Tibial artery (tissue), 4 donors: Measurements from ENCODE around the gene KIF26B.
"Not testable (repeated sequence)": the region's sequence is repeated elsewhere in the genome, so short reads cannot be mapped to it uniquely, and the experiment has no call there.

Experiments used
- DNase-seq, 2 donors: peaks; one replicate each; pipeline ENCODE4 v3.0.0-alpha.2; 2019
- H3K27ac ChIP-seq, 2 donors: fragments of 200-600 bp; sonication (generic) in 1 of 2; 1 replicate in 1 of 2; 2 replicates in 1 of 2; pipeline ENCODE4 v1.5.1; 2018 to 2019; ENCODE audit warnings: mild to moderate bottlenecking in 1 of 2
- H3K27me3 ChIP-seq, 2 donors: fragments of 200-600 bp; sonication (generic) in 1 of 2; one replicate each; pipeline versions ENCODE4 v1.5.1 to v1.6.0; 2016 to 2019
- H3K36me3 ChIP-seq, 3 donors: fragments of 200-600 bp; sonication (generic) in 2 of 3; one replicate each; pipeline ENCODE4 v1.5.1; 2016 to 2019; ENCODE audit warnings: mild to moderate bottlenecking in 2 of 3
- H3K4me1 ChIP-seq, 4 donors: fragments of 200-600 bp; sonication (generic) in 2 of 4; 1 replicate in 3 of 4; 2 replicates in 1 of 4; pipeline ENCODE4 v1.5.1; 2016 to 2019
- H3K4me3 ChIP-seq, 2 donors: fragments of 200-600 bp; sonication (generic) in 1 of 2; 1 replicate in 1 of 2; 2 replicates in 1 of 2; pipeline ENCODE4 v1.5.1; 2018 to 2019; ENCODE audit warnings: mild to moderate bottlenecking in 2 of 2
- H3K9me3 ChIP-seq, 3 donors: fragments of 200-600 bp; sonication (generic) in 1 of 3; one replicate each; pipeline ENCODE4 v1.5.1; 2016 to 2019
- intact Hi-C: fragments of 100-400 bp; cut with DNase I; formaldehyde crosslinking; loops from one replicate; pipeline ENCODE4 v1.15.0; 2023; ENCODE audit warnings: low total_unique reads
- TF ChIP-seq, protein P1 (sequence below), 2 experiments: fragments of 200-600 bp in 1 of 2; fragments of 450-650 bp in 1 of 2; IDR thresholded peaks; one replicate each; pipeline ENCODE4 v1.5.1; 2017 to 2019; ENCODE audit warnings: antibody characterized with exemption in 2 of 2, mild to moderate bottlenecking in 1 of 2, moderate library complexity in 1 of 2

Gene KIF26B

GRCh38 chr1:245330951-245331350, 176.2 kb downstream of the KIF26B start:
- no peaks in the 10 kb centered on the region for H3K36me3 ChIP-seq
- no peaks in the 10 kb centered on the region for H3K9me3 ChIP-seq
- TF ChIP-seq, protein P1, sequence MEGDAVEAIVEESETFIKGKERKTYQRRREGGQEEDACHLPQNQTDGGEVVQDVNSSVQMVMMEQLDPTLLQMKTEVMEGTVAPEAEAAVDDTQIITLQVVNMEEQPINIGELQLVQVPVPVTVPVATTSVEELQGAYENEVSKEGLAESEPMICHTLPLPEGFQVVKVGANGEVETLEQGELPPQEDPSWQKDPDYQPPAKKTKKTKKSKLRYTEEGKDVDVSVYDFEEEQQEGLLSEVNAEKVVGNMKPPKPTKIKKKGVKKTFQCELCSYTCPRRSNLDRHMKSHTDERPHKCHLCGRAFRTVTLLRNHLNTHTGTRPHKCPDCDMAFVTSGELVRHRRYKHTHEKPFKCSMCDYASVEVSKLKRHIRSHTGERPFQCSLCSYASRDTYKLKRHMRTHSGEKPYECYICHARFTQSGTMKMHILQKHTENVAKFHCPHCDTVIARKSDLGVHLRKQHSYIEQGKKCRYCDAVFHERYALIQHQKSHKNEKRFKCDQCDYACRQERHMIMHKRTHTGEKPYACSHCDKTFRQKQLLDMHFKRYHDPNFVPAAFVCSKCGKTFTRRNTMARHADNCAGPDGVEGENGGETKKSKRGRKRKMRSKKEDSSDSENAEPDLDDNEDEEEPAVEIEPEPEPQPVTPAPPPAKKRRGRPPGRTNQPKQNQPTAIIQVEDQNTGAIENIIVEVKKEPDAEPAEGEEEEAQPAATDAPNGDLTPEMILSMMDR (IDR thresholded peaks at IDR 0.05) = no peak
- no peak for DNase-seq
- H3K4me3 ChIP-seq = no peak overlapping the region
- H3K27me3 ChIP-seq = no peaks in the 10 kb centered on the region
- H3K27ac ChIP-seq = no peak overlapping the region
- intact Hi-C loops = no loop called here
- no peaks in the 10 kb centered on the region for H3K4me1 ChIP-seq

- Histone ChIP-seq H3K27ac (no peak overlapping the region), H3K27me3 (no peaks in the 10 kb centered on the region), H3K36me3 (no peaks in the 10 kb centered on the region), H3K4me1 (no peaks in the 10 kb centered on the region), H3K4me3 (no peak overlapping the region), H3K9me3 (no peaks in the 10 kb centered on the region)
- DNase-seq = no peak
- TF ChIP-seq, protein P1 (IDR thresholded peaks at IDR 0.05) = no peak
- intact Hi-C loops = no loop called here
Measured at GRCh38 chr1:245332085-245332484, 177.3 kb downstream of the KIF26B start.

DNA sequence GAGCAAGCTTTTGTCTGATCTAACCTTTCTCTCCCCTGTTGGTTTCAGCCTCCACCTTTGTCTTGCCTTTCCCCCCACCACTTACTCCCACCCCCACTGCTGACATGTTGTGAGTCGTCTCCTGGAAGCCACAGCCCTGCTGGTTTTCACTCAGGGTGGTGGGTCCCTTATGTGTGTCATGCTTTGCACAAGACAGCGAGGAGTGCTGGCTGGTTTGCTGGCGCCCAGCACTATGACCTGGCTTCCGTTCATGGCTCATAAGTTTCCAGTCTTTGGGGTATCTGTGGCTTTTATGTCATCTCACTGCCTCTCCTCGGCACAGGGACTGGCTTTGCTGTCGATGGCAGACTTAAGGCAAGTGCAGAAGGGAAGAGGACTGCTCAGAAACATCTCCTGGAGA, 177.7 kb downstream of the KIF26B start:
- TF ChIP-seq, protein P1 (IDR thresholded peaks at IDR 0.05) = no peak
- no peak for DNase-seq
- H3K27ac ChIP-seq = no peak overlapping the region
- no peaks in the 10 kb centered on the region for H3K4me1 ChIP-seq
- no peaks in the 10 kb centered on the region for H3K27me3 ChIP-seq
- H3K4me3 ChIP-seq = no peak overlapping the region
- H3K9me3 ChIP-seq = no peaks in the 10 kb centered on the region
- H3K36me3 ChIP-seq = no peaks in the 10 kb centered on the region
- intact Hi-C loops = no loop called here

DNA sequence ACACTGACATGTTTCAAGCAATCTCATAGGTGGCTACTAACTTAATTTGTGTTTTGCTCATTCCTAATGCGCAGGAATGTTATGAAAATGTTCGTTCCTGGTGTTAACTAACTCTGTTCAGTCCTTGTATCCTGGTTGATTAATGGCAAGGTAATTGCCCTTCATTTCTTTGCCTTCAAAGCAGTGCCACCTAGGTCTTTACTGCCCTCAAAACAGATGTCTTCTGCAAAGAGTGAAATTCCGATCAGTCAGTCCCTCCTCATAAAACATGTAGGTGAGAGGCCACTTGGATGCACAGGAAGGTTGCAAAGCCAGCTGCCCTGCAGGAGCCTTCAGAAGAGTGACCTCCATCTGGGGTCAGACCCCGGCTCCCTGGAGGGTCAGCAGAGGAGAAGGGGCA, 179.4 kb downstream of the KIF26B start:
- intact Hi-C loops = no loop called here
- no peak overlapping the region for H3K4me3 ChIP-seq
- no peaks in the 10 kb centered on the region for H3K9me3 ChIP-seq
- TF ChIP-seq, protein P1 (IDR thresholded peaks at IDR 0.05) = no peak
- no peaks in the 10 kb centered on the region for H3K36me3 ChIP-seq
- H3K27ac ChIP-seq = no peak overlapping the region
- H3K4me1 ChIP-seq = no peaks in the 10 kb centered on the region
- H3K27me3 ChIP-seq = no peaks in the 10 kb centered on the region
- DNase-seq = no peak

GRCh38 chr1:245334827-245335490, 180.2 kb downstream of the KIF26B start:
- Histone ChIP-seq H3K4me3 (no peak overlapping the region), H3K36me3 (no peaks in the 10 kb centered on the region), H3K27ac (no peak overlapping the region), H3K27me3 (no peaks in the 10 kb centered on the region), H3K4me1 (no peaks in the 10 kb centered on the region), H3K9me3 (no peaks in the 10 kb centered on the region)
- TF ChIP-seq, protein P1 (IDR thresholded peaks at IDR 0.05) = no peak
- intact Hi-C loops = no loop called here
- DNase-seq = no peak

DNA sequence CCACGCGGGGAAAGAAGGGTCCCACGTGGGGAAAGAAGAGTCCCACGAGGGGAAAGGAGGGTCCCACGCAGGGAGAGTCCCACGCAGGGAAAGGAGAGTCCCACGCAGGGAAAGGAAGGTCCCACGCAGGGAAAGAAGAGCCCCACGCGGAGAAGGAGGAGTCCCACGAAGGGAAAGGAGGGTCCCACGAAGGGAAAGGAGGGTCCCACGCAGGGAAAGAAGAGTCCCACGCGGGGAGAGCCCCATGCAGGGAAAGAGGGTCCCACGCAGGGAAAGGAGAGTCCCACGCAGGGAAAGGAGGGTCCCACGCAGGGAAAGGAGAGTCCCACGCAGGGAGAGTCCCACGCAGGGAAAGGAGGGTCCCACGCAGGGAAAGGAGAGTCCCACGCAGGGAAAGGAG, 180.9 kb downstream of the KIF26B start:
- H3K27me3 ChIP-seq, DNase-seq, H3K36me3 ChIP-seq, H3K27ac ChIP-seq, H3K4me3 ChIP-seq, H3K4me1 ChIP-seq, intact Hi-C loops, H3K9me3 ChIP-seq: not testable (repeated sequence)
